HG02571 (cell line): Measurements from ENCODE around the gene NDUFA8.
A peak's percentile ranks its signal among the peaks of the same experiment; 100 is the strongest.

Source experiments
- ATAC-seq: cut with Tn5 transposase; IDR thresholded peaks from one replicate; pipeline ENCODE4 v1.9.1; 2021; ENCODE audit warnings: mild to moderate bottlenecking, moderate library complexity; ENCODE audit not compliant: unreplicated experiment

NDUFA8 gene

GRCh38 chr9:122138560-122139268, 20.9 kb downstream of the NDUFA8 start:
- ATAC-seq, result no peak

GRCh38 chr9:122135529-122135859, 24.1 kb downstream of the NDUFA8 start:
- ATAC-seq, result no peak

GRCh38 chr9:122134822-122135528, 24.6 kb downstream of the NDUFA8 start:
- ATAC-seq, result no peak

GRCh38 chr9:122133984-122134535, 25.5 kb downstream of the NDUFA8 start:
- no peak for ATAC-seq

GRCh38 chr9:122133263-122133983, 26.2 kb downstream of the NDUFA8 start:
- no peak for ATAC-seq

- no peak for ATAC-seq
These were observed 27.0 kb downstream of the NDUFA8 start for GRCh38 chr9:122132539-122132938.

GRCh38 chr9:122131401-122132001, 28.1 kb downstream of the NDUFA8 start:
- no peak for ATAC-seq

GRCh38 chr9:122130837-122131236, 28.7 kb downstream of the NDUFA8 start:
- ATAC-seq, result no peak

GRCh38 chr9:122129969-122130368, 29.6 kb downstream of the NDUFA8 start:
- no peak for ATAC-seq

GRCh38 chr9:122128969-122129343, 30.6 kb downstream of the NDUFA8 start:
- no peak for ATAC-seq

- ATAC-seq, result no peak
These were observed 31.3 kb downstream of the NDUFA8 start for GRCh38 chr9:122128007-122128968.

- ATAC-seq, result no peak
These were observed 32.2 kb downstream of the NDUFA8 start for GRCh38 chr9:122127396-122127798.

GRCh38 chr9:122126331-122127261, 33.0 kb downstream of the NDUFA8 start:
- ATAC-seq, result no peak

GRCh38 chr9:122125509-122126330, 33.9 kb downstream of the NDUFA8 start:
- no peak for ATAC-seq

- ATAC-seq, result peak; percentile 54
These were observed 34.4 kb downstream of the NDUFA8 start for GRCh38 chr9:122125158-122125508.

- no peak for ATAC-seq
These were observed 35.1 kb downstream of the NDUFA8 start for GRCh38 chr9:122124528-122124927.

GRCh38 chr9:122124048-122124447, 35.5 kb downstream of the NDUFA8 start:
- no peak for ATAC-seq

GRCh38 chr9:122122903-122123632, 36.5 kb downstream of the NDUFA8 start:
- no peak for ATAC-seq
